GM06990 (cell line): ENCODE measurements around the gene ZBTB48.

Source experiments
- DNase-seq: peaks from one replicate; pipeline ENCODE4 v3.0.0-alpha.2; 2011; ENCODE audit not compliant: insufficient read length; ENCODE audit errors: extremely low read depth
- H3K27me3 ChIP-seq: replicated peaks from 2 replicates; pipeline ENCODE4 v1.6.0; 2011; ENCODE audit warnings: low read length; ENCODE audit not compliant: control insufficient read depth, insufficient read depth
- H3K36me3 ChIP-seq: 2 replicates; pipeline ENCODE4 v1.5.1; 2011; ENCODE audit warnings: low read length; ENCODE audit not compliant: control insufficient read depth, insufficient read depth
- H3K4me3 ChIP-seq: replicated peaks from 2 replicates; pipeline ENCODE4 v1.5.1; 2011; ENCODE audit warnings: low read depth, mild to moderate bottlenecking, control low read depth, low read length
- CTCF ChIP-seq: IDR thresholded peaks from 2 replicates; pipeline ENCODE4 v1.5.1; 2011; ENCODE audit warnings: low read length, control low read depth, mild to moderate bottlenecking, inconsistent platforms; ENCODE audit not compliant: insufficient read depth, poor library complexity, severe bottlenecking

The ZBTB48 gene

DNA sequence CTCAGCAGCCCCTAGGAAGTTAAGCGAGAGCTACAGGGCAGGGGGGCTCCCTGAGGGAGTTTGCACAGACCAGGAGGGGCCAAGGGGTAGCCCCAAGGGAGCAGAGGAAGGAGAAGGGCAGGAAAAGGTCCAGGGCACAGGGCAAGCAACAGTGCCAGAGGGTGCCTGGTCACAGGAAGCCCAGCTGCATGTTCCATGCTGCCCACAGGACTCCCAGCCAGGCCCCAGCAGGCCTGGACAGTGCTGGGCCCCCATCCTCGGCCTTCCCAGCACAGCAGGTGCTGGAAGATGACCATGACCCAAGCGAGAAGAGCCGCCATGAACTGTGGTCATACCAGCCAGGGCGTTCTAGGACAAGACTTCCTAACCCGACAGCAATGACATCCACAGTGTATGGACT, 11.8 kb downstream of the ZBTB48 start:
- Histone ChIP-seq H3K36me3 (peaks cover 47% of the 10 kb centered on the region), H3K27me3 (no peaks in the 10 kb centered on the region), H3K4me3 (no peak overlapping the region)
- no peak for DNase-seq
- TF ChIP-seq CTCF = no peak

- no peak for TF ChIP-seq CTCF
- Histone ChIP-seq H3K4me3 (no peak overlapping the region), H3K27me3 (no peaks in the 10 kb centered on the region), H3K36me3 (peaks cover 45% of the 10 kb centered on the region)
- no peak for DNase-seq
These were observed 12.6 kb downstream of the ZBTB48 start for GRCh38 chr1:6592441-6592840.

DNA sequence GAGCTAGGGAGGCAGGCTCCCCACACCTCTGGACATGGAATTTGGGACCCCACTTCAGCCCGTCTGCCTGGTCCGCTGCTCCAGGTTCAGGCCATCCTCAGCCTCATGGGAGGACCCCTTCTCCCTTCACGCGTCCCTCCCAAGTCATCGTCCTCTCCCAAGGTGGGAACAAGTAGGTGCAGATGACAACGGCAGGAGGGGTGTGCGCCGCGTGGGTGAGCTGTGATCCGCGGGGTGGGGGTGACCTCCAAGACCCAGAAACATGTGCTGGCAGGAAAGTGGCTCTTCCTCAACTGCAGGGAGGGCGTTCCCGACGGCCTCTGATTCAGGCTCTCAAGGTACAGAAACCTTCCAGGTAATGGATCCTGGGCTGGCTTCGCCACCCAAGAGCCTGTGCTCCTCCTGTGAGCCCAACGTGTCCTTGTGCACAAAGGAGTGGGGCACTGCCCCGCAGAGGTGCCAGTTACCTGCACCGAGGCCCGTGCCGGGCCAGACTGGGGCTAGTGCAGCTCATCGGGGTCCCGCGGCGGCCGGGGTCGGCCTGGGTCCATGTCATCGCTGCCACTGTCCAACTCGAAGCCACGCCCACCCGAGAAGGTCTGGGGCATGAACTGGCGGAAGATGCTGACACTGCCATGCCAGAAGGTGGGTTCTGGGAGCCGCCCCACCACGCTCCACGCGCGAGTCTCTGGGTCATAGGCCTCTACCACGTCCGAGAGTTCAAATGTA, 13.2 kb downstream of the ZBTB48 start:
- Histone ChIP-seq H3K4me3 (no peak overlapping the region), H3K27me3 (no peaks in the 10 kb centered on the region), H3K36me3 (peaks cover 41% of the 10 kb centered on the region)
- no peak for TF ChIP-seq CTCF
- no peak for DNase-seq

DNA sequence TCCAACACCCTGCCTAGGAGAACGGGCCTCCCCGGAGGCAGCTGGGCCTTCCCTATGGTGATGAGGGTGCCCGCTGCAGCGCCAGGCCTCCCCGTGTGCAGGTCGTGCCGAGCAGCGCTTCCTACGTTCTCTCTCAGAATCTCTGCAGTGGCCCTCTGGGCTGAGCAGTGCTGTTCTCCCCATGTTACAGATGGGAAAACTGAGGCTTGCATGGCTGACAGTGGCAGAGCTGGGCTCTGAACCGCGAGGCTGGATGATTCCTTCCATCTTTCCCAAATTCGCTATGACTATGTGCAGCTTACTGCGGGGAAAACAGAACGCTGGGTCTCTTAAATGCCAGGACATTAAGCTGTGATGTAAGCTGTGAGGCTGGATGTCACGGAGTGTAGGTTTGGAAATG, 14.0 kb downstream of the ZBTB48 start:
- DNase-seq = no peak
- H3K27me3 ChIP-seq = no peaks in the 10 kb centered on the region
- H3K36me3 ChIP-seq = peaks cover 39% of the 10 kb centered on the region
- H3K4me3 ChIP-seq = no peak overlapping the region
- no peak for TF ChIP-seq CTCF

DNA sequence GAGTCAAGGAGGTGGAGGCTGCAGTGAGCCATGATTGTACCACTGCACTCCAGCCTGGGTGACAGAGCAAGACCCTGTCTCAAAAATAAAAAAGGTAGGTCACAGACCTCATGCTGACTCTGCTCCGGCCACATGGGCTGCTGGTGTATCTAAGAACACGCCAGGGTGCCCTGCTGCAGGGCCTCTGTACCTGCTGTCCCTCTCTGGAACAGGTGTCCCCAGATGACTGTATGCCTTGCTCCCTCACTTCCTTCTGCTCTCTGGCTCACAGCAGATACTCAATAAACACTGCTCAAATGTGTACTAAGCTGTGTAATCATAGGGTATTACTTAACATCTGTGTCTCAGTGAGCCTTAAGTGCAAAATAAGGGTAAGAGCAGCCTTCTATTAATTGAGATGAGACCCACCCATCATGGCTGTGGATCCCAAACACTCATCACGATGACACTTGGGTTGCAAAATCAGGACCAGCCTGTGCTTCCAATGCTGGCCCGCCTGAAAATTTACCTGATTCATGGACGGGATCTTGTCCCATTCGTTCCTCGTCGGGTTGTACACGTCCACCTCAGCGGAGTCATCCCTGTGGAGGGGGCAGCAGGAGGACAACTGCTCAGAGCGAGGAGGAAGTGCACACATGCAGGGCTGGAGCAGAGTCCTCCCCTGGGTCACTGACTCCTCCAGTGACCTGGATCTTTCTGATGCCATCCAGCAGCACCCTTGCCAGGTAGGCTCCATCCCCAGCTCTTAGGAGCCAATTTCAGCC, 15.4 kb downstream of the ZBTB48 start:
- DNase-seq = no peak
- TF ChIP-seq CTCF = no peak

DNA sequence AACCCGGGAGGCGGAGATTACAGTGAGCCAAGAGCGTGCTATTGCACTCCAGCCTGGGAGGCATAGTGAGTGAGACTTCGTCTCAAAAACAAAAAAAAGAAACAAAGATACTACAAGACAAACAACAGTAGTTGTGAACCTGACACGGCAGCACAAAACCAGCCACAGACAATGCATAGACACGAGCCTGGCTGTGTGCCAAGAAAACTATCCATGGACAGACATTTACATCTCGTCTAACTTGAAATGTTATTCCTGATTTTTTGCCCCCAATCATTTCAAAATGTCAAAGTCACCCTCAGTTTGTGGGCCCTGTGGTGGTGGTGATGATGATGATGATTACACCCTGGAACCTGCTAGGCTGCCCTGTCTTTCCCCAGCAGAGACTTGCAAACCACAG, 16.6 kb downstream of the ZBTB48 start:
- DNase-seq = no peak
- TF ChIP-seq CTCF = no peak

More for the DNA sequence above, 15.4 kb downstream of the ZBTB48 start:
- Histone ChIP-seq H3K4me3 (no peak overlapping the region), H3K36me3 (peaks cover 31% of the 10 kb centered on the region), H3K27me3 (no peaks in the 10 kb centered on the region)

More for the DNA sequence above, 16.6 kb downstream of the ZBTB48 start:
- no peaks in the 10 kb centered on the region for H3K27me3 ChIP-seq
- no peak overlapping the region for H3K4me3 ChIP-seq
- H3K36me3 ChIP-seq = peaks cover 30% of the 10 kb centered on the region
